Neuronal stem cell (in vitro differentiated cells): ENCODE results near the gene OAS2.

Experiments
- DNase-seq: peaks from one replicate; pipeline ENCODE4 v3.0.0-alpha.2; 2013; ENCODE audit warnings: low spot score
- H2AFZ ChIP-seq: one replicate; pipeline ENCODE4 v1.6.1; 2013; ENCODE audit warnings: mild to moderate bottlenecking, low read length, inconsistent platforms
- H2AK5ac ChIP-seq: 2 replicates; pipeline ENCODE4 v1.6.1; 2013; ENCODE audit warnings: low read depth, mild to moderate bottlenecking, inconsistent platforms, low read length, moderate library complexity, mixed read lengths
- H2BK120ac ChIP-seq: 2 replicates; pipeline ENCODE4 v1.6.1; 2013; ENCODE audit warnings: low read depth, mild to moderate bottlenecking, inconsistent platforms, low read length, moderate library complexity, mixed read lengths
- H2BK12ac ChIP-seq: one replicate; pipeline ENCODE4 v1.6.1; 2013; ENCODE audit warnings: low read length, inconsistent platforms
- H2BK15ac ChIP-seq: 2 replicates; pipeline ENCODE4 v1.6.1; 2013; ENCODE audit warnings: mild to moderate bottlenecking, low read length, inconsistent platforms, mixed read lengths
- H2BK5ac ChIP-seq: one replicate; pipeline ENCODE4 v1.6.1; 2013; ENCODE audit warnings: inconsistent platforms, mild to moderate bottlenecking, low read length, moderate library complexity
- H3K14ac ChIP-seq: one replicate; pipeline ENCODE4 v1.6.1; 2013; ENCODE audit warnings: low read length, inconsistent platforms
- H3K18ac ChIP-seq: 2 replicates; pipeline ENCODE4 v1.6.1; 2013; ENCODE audit warnings: low read length, inconsistent platforms
- H3K23ac ChIP-seq: 2 replicates; pipeline ENCODE4 v1.6.1; 2013; ENCODE audit warnings: low read depth, mild to moderate bottlenecking, mixed read lengths, low read length, inconsistent platforms; ENCODE audit not compliant: poor library complexity
- H3K27ac ChIP-seq: replicated peaks from 3 replicates; pipeline ENCODE4 v1.5.1; 2013; ENCODE audit warnings: low read length, inconsistent platforms
- H3K27me3 ChIP-seq, 3 experiments: 2 replicates each; pipeline ENCODE4 v1.6.1; 2013; ENCODE audit warnings: low read length in 3 of 3, mild to moderate bottlenecking in 2 of 3, inconsistent platforms in 1 of 3, low read depth in 1 of 3, mixed read lengths in 1 of 3, moderate library complexity in 1 of 3; ENCODE audit not compliant: control insufficient read depth in 3 of 3, insufficient read depth in 3 of 3
- H3K36me3 ChIP-seq, 2 donors: replicated peaks in 1 of 2; 2 replicates each; pipeline ENCODE4 v1.6.1; 2013; ENCODE audit warnings: low read length in 2 of 2; ENCODE audit not compliant: control insufficient read depth in 2 of 2, insufficient read depth in 2 of 2
- H3K4ac ChIP-seq: 2 replicates; pipeline ENCODE4 v1.6.1; 2013; ENCODE audit warnings: inconsistent platforms, mild to moderate bottlenecking, low read length, moderate library complexity
- H3K4me1 ChIP-seq, 2 donors: 1 replicate in 1 of 2; 2 replicates in 1 of 2; pipeline ENCODE4 v1.6.1; 2013; ENCODE audit warnings: low read length in 2 of 2, low read depth in 1 of 2; ENCODE audit not compliant: control insufficient read depth in 2 of 2, insufficient read depth in 1 of 2
- H3K4me2 ChIP-seq: one replicate; pipeline ENCODE4 v1.6.1; 2013; ENCODE audit warnings: mild to moderate bottlenecking, low read length, inconsistent platforms; ENCODE audit not compliant: insufficient read depth, poor library complexity, severe bottlenecking
- H3K4me3 ChIP-seq, 2 donors: 2 replicates each; pipeline ENCODE4 v1.5.1; 2013; ENCODE audit warnings: low read length in 2 of 2, mild to moderate bottlenecking in 2 of 2, inconsistent platforms in 1 of 2, moderate library complexity in 1 of 2
- H3K79me1 ChIP-seq: one replicate; pipeline ENCODE4 v1.6.1; 2013; ENCODE audit warnings: low read depth, mild to moderate bottlenecking, inconsistent platforms, low read length, moderate library complexity
- H3K9ac ChIP-seq: one replicate; pipeline ENCODE4 v1.6.1; 2013; ENCODE audit warnings: mild to moderate bottlenecking, low read depth, low read length, inconsistent platforms; ENCODE audit not compliant: poor library complexity
- H3K9me3 ChIP-seq, 2 donors: replicated peaks in 1 of 2; 2 replicates each; pipeline versions ENCODE3 to v1.6.1; 2013; ENCODE audit warnings: low read length in 2 of 2, mild to moderate bottlenecking in 2 of 2, inconsistent platforms in 1 of 2, low read depth in 1 of 2, mixed read lengths in 1 of 2, moderate library complexity in 1 of 2; ENCODE audit not compliant: control insufficient read depth in 2 of 2, insufficient read depth in 1 of 2
- H4K8ac ChIP-seq: one replicate; pipeline ENCODE4 v1.6.1; 2013; ENCODE audit warnings: low read depth, mild to moderate bottlenecking, inconsistent platforms, low read length, moderate library complexity
- H4K91ac ChIP-seq: one replicate; pipeline ENCODE4 v1.6.1; 2013; ENCODE audit warnings: low read length, low read depth, mild to moderate bottlenecking, inconsistent platforms; ENCODE audit not compliant: poor library complexity
- WGBS, 2 donors: extraction: QIAGEN DNeasy Blood & Tissue Kit; methylation state at CpG; one replicate each; pipeline ENCODE4 v1.1.7; 2013; ENCODE audit warnings: missing lambda C conversion rate in 2 of 2, mixed read lengths in 1 of 2; ENCODE audit not compliant: insufficient read length in 2 of 2, insufficient replicate concordance in 1 of 2; ENCODE audit errors: extremely low coverage in 2 of 2; 5-methylcytosine and 5-hydroxymethylcytosine counted together

Gene OAS2

GRCh38 chr12:112962561-112962960 lies 15.8 kb upstream of the OAS2 start:
- Histone ChIP-seq H3K23ac (no peak overlapping the region), H3K9me3 (no peaks in the 10 kb centered on the region), H3K27ac (no peak overlapping the region), H2AK5ac (peak overlapping the region; percentile 21), H2BK12ac (no peak overlapping the region), H3K14ac (no peak overlapping the region), H4K91ac (no peak overlapping the region), H3K18ac (no peak overlapping the region), H2BK15ac (no peak overlapping the region), H4K8ac (no peak overlapping the region), H3K4ac (no peak overlapping the region), H3K4me1 (no peaks in the 10 kb centered on the region), H2BK5ac (no peak overlapping the region), H2BK120ac (no peak overlapping the region), H3K36me3 (no peaks in the 10 kb centered on the region), H3K79me1 (no peaks in the 10 kb centered on the region), H2AFZ (no peak overlapping the region), H3K9ac (no peak overlapping the region), H3K27me3 (no peaks in the 10 kb centered on the region), H3K4me2 (no peak overlapping the region), H3K4me3 (no peak overlapping the region)
- WGBS, 2 donors, result no CpG with 5 or more reads among the region's 7 CpGs
- no peak for DNase-seq

DNA sequence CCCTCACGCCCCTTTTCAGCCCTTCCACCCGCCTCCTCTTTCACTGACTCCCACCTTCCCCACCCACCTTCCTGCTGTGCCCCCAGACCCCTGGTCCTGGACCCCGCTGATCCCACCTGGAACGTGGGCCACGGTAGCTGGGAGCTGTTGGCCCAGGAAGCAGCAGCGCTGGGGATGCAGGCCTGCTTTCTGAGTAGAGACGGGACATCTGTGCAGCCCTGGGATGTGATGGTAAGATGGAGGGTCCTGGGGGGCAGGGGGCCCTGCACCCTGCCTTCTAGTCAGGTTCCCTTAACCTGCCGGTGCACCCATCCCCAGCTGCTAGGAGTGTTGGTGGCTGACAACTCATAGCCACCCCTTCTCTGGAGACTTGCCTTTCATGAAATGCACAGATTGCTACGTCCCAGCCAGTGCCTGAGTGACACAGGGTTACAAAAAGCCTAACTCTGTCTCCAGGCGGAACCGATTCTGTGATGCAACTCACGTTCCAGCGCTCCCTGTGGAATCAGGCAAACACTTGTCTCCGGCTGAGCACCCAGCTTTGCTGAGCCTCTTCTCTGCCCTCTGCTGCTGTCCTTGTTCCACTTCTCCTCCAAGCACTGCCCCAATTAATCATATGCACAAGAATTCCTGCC lies 15.0 kb upstream of the OAS2 start:
- no peak overlapping the region for H2BK12ac ChIP-seq
- no peak overlapping the region for H3K4me2 ChIP-seq
- H2BK120ac ChIP-seq, result no peak overlapping the region
- H3K4ac ChIP-seq, result no peak overlapping the region
- WGBS, 2 donors, result no CpG with 5 or more reads among the region's 14 CpGs
- H2BK15ac ChIP-seq, result no peak overlapping the region
- no peaks in the 10 kb centered on the region for H3K79me1 ChIP-seq
- no peak overlapping the region for H2AK5ac ChIP-seq
- no peaks in the 10 kb centered on the region for H3K4me1 ChIP-seq
- no peak overlapping the region for H3K27ac ChIP-seq
- no peak for DNase-seq
- no peak overlapping the region for H4K91ac ChIP-seq
- no peak overlapping the region for H3K18ac ChIP-seq
- H4K8ac ChIP-seq, result no peak overlapping the region
- no peak overlapping the region for H2AFZ ChIP-seq
- H3K14ac ChIP-seq, result no peak overlapping the region
- H3K4me3 ChIP-seq, result no peak overlapping the region
- H3K36me3 ChIP-seq, result no peaks in the 10 kb centered on the region
- H3K9me3 ChIP-seq, result no peaks in the 10 kb centered on the region
- H2BK5ac ChIP-seq, result no peak overlapping the region
- H3K27me3 ChIP-seq, result no peaks in the 10 kb centered on the region
- H3K9ac ChIP-seq, result no peak overlapping the region
- H3K23ac ChIP-seq, result peak overlapping the region; percentile 26

GRCh38 chr12:112964067-112964670 lies 14.2 kb upstream of the OAS2 start:
- WGBS, 2 donors, result no CpG with 5 or more reads among the region's 6 CpGs
- Histone ChIP-seq H3K36me3 (no peaks in the 10 kb centered on the region), H2BK12ac (no peak overlapping the region), H4K8ac (no peak overlapping the region), H3K14ac (no peak overlapping the region), H4K91ac (no peak overlapping the region), H2AFZ (no peak overlapping the region), H3K4me2 (no peak overlapping the region), H2BK120ac (no peak overlapping the region), H2AK5ac (no peak overlapping the region), H3K79me1 (no peaks in the 10 kb centered on the region), H3K4me1 (no peaks in the 10 kb centered on the region), H3K9me3 (no peaks in the 10 kb centered on the region), H3K4ac (no peak overlapping the region), H3K18ac (no peak overlapping the region), H3K4me3 (peak overlapping the region in 1 of 2 donors; percentile 25), H2BK5ac (no peak overlapping the region), H3K27ac (no peak overlapping the region), H3K9ac (no peak overlapping the region), H2BK15ac (no peak overlapping the region), H3K23ac (no peak overlapping the region), H3K27me3 (no peaks in the 10 kb centered on the region)
- no peak for DNase-seq

DNA sequence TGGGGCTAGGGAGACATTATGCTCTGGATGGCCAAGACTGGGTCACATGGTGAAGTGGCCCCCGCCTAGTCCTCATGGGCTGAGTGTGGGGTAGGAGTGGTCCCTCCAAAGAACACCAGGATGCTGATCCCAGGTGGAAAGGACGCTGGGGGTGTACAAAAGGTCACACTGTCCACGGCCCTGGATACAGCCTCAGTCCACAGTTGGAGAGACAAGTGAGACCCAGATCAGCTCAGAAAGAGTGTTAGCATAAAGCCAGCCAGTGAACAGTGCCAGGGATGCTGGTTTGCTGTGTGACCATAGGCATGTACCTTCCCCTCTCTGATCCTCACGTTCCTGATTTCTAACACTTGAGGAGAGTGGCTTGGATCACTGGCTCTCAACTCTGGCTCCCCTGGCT lies 13.4 kb upstream of the OAS2 start:
- Histone ChIP-seq H3K4me2 (no peak overlapping the region), H2AK5ac (no peak overlapping the region), H2BK5ac (no peak overlapping the region)

More for the DNA sequence above, 13.4 kb upstream of the OAS2 start:
- no peak overlapping the region for H3K23ac ChIP-seq
- H3K79me1 ChIP-seq, result no peaks in the 10 kb centered on the region
- no peaks in the 10 kb centered on the region for H3K4me1 ChIP-seq
- no peak overlapping the region for H2AFZ ChIP-seq
- no peak overlapping the region for H4K8ac ChIP-seq
- H3K36me3 ChIP-seq, result no peaks in the 10 kb centered on the region
- no peak overlapping the region for H2BK120ac ChIP-seq
- WGBS, 2 donors, result no CpG with 5 or more reads among the region's 4 CpGs
- H2BK12ac ChIP-seq, result no peak overlapping the region
- H3K4ac ChIP-seq, result no peak overlapping the region
- H3K27ac ChIP-seq, result no peak overlapping the region
- H3K9me3 ChIP-seq, result no peaks in the 10 kb centered on the region
- H2BK15ac ChIP-seq, result peak overlapping the region; percentile 23
- H3K18ac ChIP-seq, result no peak overlapping the region
- DNase-seq, result no peak
- peak overlapping the region; percentile 24 for H3K9ac ChIP-seq
- H3K14ac ChIP-seq, result peak overlapping the region; percentile 10
- H4K91ac ChIP-seq, result no peak overlapping the region
- H3K27me3 ChIP-seq, result no peaks in the 10 kb centered on the region
- no peak overlapping the region for H3K4me3 ChIP-seq
